Ishikawa (cell line): Measurements from ENCODE around the gene CHST9.

Experiments
- CEBPB ChIP-seq: IDR thresholded peaks from 2 replicates; pipeline ENCODE4 v1.6.1; 2012
- CREB1 ChIP-seq: IDR thresholded peaks from 2 replicates; pipeline ENCODE4 v1.6.1; 2012; ENCODE audit warnings: low read depth
- EP300 ChIP-seq: IDR thresholded peaks from 2 replicates; pipeline ENCODE4 v1.6.1; 2012; ENCODE audit warnings: borderline replicate concordance
- FOXM1 ChIP-seq: IDR thresholded peaks from 2 replicates; pipeline ENCODE4 v1.6.1; 2012; ENCODE audit warnings: low read depth, borderline replicate concordance
- RAD21 ChIP-seq: IDR thresholded peaks from 2 replicates; pipeline ENCODE4 v1.6.1; 2012; ENCODE audit warnings: low read depth
- TAF1 ChIP-seq: IDR thresholded peaks from 2 replicates; pipeline ENCODE4 v1.6.1; 2012; ENCODE audit warnings: low read depth, mild to moderate bottlenecking
- TCF12 ChIP-seq: IDR thresholded peaks from 2 replicates; pipeline ENCODE4 v1.6.1; 2012; ENCODE audit warnings: low read depth
- TEAD4 ChIP-seq: IDR thresholded peaks from 2 replicates; pipeline ENCODE4 v1.6.1; 2012
- YY1 ChIP-seq: IDR thresholded peaks from 2 replicates; pipeline ENCODE4 v1.6.1; 2012; ENCODE audit warnings: low read depth
- ZBTB7A ChIP-seq: IDR thresholded peaks from 2 replicates; pipeline ENCODE4 v1.6.1; 2012; ENCODE audit warnings: low read depth
- TF ChIP-seq, protein P1 (sequence below): IDR thresholded peaks from 2 replicates; pipeline ENCODE4 v1.6.1; 2012
- TF ChIP-seq, protein P2 (sequence below): IDR thresholded peaks from 2 replicates; pipeline ENCODE4 v1.6.1; 2012; ENCODE audit warnings: low read depth, mild to moderate bottlenecking

DNA sequence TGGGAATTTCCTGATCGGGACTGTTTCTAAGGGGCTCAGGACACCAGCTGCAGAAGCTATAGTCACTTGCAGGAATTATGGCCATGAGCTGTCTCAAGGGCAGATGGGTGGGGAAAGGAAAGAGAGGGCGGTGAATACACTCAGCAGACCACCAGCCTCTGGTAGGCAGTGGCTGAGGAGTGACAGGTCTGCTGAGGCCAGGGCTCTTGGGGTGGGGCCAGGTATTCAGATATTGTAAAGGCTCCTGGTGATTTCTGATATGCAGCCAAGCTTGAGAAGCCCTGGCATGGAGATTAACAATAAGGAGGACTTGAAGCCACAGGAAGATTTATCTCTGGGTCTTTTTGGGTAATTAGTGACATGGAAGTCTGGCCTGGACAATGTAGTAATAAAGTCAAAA, 174.3 kb downstream of the CHST9 start:
- TF ChIP-seq TAF1 (no peak), EP300 (no peak), FOXM1 (no peak), RAD21 (no peak), YY1 (no peak), CEBPB (no peak), ZBTB7A (no peak), TCF12 (no peak), CREB1 (no peak), TEAD4 (no peak)
- TF ChIP-seq, protein P1, sequence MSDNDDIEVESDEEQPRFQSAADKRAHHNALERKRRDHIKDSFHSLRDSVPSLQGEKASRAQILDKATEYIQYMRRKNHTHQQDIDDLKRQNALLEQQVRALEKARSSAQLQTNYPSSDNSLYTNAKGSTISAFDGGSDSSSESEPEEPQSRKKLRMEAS = no peak
- TF ChIP-seq, protein P2, sequence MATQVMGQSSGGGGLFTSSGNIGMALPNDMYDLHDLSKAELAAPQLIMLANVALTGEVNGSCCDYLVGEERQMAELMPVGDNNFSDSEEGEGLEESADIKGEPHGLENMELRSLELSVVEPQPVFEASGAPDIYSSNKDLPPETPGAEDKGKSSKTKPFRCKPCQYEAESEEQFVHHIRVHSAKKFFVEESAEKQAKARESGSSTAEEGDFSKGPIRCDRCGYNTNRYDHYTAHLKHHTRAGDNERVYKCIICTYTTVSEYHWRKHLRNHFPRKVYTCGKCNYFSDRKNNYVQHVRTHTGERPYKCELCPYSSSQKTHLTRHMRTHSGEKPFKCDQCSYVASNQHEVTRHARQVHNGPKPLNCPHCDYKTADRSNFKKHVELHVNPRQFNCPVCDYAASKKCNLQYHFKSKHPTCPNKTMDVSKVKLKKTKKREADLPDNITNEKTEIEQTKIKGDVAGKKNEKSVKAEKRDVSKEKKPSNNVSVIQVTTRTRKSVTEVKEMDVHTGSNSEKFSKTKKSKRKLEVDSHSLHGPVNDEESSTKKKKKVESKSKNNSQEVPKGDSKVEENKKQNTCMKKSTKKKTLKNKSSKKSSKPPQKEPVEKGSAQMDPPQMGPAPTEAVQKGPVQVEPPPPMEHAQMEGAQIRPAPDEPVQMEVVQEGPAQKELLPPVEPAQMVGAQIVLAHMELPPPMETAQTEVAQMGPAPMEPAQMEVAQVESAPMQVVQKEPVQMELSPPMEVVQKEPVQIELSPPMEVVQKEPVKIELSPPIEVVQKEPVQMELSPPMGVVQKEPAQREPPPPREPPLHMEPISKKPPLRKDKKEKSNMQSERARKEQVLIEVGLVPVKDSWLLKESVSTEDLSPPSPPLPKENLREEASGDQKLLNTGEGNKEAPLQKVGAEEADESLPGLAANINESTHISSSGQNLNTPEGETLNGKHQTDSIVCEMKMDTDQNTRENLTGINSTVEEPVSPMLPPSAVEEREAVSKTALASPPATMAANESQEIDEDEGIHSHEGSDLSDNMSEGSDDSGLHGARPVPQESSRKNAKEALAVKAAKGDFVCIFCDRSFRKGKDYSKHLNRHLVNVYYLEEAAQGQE = no peak
